GM12875 (cell line): ENCODE results near the gene SMYD1.

Experiments used
- H3K4me3 ChIP-seq: one replicate; pipeline ENCODE4 v1.5.1; 2011; ENCODE audit warnings: low read depth, low read length, control low read depth
- TF ChIP-seq, protein P1 (sequence below): IDR thresholded peaks from 2 replicates; pipeline ENCODE4 v1.5.1; 2011; ENCODE audit warnings: low read depth, mild to moderate bottlenecking, control low read depth, inconsistent platforms, low read length, moderate library complexity, borderline replicate concordance; ENCODE audit not compliant: insufficient read depth

SMYD1 gene

DNA sequence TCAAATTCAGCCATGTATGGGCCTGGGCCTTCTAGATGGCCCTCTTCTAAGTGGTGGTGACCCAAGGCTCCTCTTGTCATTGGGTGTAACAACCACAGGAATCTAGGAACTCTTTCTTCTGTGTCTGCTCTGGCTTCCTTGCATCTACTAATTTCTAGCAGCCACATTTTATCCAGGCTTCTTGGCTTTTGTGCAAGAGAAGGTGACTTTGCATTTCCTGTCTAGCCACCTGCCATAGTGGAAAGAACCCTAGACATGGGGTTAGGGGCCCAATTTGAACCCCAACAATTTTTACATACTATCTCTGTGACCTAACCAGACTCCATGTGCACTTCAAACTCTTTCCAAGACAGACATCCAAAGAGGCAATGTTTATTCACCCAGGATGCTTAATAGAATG lies 25.1 kb downstream of the SMYD1 start:
- no peak overlapping the region for H3K4me3 ChIP-seq
- TF ChIP-seq, protein P1, sequence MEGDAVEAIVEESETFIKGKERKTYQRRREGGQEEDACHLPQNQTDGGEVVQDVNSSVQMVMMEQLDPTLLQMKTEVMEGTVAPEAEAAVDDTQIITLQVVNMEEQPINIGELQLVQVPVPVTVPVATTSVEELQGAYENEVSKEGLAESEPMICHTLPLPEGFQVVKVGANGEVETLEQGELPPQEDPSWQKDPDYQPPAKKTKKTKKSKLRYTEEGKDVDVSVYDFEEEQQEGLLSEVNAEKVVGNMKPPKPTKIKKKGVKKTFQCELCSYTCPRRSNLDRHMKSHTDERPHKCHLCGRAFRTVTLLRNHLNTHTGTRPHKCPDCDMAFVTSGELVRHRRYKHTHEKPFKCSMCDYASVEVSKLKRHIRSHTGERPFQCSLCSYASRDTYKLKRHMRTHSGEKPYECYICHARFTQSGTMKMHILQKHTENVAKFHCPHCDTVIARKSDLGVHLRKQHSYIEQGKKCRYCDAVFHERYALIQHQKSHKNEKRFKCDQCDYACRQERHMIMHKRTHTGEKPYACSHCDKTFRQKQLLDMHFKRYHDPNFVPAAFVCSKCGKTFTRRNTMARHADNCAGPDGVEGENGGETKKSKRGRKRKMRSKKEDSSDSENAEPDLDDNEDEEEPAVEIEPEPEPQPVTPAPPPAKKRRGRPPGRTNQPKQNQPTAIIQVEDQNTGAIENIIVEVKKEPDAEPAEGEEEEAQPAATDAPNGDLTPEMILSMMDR, result no peak

DNA sequence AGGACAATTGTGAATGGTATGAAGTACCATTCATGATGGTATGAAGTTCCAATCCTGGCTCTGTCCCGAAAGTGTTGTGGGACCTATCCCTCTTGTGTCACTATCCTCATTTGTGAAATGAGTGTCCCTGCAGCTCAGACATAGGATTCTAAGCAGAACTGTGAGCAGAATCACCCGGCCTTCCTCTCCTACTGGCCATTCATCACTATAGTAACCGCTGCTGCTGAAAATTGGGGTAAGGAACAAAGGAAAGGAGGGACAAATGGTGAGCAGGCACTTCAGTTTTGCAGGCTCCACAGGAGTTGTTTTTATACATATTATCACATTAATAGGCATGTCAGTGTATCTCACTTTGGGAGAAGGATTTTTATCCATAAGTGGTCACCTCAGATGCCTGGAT lies 27.4 kb downstream of the SMYD1 start:
- TF ChIP-seq, protein P1, result no peak
- H3K4me3 ChIP-seq, result no peak overlapping the region

DNA sequence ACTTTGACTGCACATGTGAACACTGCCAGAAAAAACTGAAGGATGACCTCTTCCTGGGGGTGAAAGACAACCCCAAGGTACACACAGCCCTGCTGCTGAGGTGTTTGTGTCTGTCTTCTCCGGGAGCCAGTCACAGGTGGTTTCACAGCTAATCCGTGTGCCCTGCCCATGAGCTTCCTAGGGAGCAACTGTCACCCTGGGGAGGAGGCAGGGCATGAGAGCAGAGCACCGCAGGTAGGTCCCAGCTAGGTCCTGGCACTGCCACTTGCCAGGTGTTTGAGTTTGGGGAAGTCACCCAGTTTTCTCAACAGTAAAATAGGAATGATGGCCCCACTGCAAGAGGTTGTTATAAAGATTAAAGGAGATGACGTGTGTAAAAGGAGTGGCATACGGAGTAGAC lies 29.1 kb downstream of the SMYD1 start:
- H3K4me3 ChIP-seq, result no peak overlapping the region
- TF ChIP-seq, protein P1, result no peak

DNA sequence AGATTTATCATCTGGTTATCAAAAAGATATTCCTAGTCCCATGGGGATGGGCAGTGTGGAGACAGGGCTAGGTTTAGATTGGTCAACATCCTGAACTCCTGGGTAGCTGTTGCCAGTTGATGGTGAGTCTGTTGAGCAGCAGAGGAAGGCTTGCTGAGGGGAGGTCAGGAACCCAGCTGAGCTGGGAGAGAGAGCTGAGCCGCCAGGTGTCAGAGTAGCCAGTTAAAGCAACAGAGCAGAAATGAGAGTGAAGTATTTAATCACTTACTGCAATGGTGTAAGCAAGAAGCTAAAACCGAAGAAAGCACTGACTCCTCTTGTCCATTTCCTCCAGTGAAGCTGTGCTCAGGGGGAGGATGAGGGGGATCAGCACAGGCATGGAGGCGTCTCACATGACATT lies 29.6 kb downstream of the SMYD1 start:
- no peak overlapping the region for H3K4me3 ChIP-seq
- TF ChIP-seq, protein P1, result no peak

DNA sequence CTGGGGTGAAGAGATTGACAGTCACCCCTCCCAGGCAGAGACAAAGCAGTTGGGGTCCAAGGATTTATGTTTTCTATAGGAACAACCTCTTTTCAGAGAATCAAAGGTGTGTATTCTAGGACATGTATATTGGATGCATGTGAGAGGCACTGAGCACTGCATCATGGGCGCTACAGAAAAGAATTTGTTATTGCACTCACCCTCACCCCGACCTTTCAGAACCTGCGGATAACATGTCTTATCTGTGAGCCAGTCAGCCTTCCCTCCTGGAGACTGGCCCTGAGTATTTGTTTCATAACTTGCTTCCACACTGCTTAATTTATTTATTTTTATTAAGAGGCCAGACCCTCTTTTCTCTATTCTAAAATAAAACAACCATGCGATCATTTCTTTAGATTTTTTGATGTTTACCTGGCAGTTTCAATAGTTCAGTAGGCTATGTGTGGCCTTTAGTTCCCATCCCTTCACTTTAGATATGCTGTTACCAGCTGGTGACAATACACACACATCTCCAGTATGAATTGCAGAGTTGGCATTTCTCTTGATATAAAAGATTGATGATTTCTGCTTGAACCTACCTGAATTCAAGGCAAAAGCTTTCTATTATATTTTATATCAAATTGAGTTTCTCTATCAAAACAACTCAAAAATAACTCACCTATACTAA lies 30.4 kb downstream of the SMYD1 start:
- TF ChIP-seq, protein P1, result no peak
- no peak overlapping the region for H3K4me3 ChIP-seq

DNA sequence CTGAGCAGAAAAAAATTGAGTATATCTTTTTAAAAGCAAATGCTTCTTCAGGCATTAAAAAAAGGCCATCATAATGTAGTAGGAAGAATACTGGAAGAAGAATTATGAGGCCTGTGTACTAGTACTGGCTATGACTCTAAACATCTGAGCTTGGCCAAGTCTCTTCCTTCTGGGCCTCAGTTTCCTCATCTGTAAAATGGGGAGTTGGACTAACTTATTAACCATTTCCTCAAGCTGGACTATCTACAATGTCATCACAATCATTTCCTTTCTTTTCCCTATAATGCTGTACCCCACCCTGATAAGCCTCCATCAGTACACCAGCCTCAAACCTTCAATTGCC lies 30.9 kb downstream of the SMYD1 start:
- no peak overlapping the region for H3K4me3 ChIP-seq
- TF ChIP-seq, protein P1, result no peak

DNA sequence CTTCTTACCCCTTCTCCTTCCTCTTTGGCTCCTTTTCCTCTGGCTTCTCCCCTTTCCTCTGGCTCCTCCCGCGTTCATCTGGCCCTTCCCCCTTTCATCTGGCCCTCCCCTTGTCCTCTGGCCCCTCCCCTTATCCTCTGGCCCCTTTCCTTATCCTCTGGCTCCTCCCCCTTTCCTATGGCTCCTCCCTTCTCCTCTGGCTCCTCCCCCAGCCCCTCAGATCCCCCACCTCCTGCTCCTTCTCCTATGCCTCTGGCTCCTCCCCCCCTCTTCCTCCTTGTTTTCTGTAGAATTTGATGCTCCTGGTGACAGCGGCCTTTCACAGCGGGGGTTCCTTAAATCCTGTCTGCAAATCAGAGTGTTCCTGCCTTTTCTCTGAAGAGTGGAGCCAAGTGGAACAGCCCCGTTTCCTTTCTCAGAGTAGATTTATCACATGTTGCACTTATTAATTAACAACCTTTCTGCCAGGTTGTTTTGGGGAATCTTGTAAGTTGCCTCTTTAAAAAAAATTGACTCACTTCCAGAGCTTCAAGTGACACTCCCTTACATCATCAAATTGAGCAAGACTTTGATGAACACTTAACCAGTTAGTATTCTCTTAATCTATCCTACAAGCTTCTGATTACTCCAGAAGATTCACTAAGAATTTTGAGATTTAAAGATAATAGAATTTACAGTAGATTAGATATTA lies 32.3 kb downstream of the SMYD1 start:
- TF ChIP-seq, protein P1, result no peak
- no peak overlapping the region for H3K4me3 ChIP-seq
